Measurements from ENCODE around the gene SYT14.

DNA sequence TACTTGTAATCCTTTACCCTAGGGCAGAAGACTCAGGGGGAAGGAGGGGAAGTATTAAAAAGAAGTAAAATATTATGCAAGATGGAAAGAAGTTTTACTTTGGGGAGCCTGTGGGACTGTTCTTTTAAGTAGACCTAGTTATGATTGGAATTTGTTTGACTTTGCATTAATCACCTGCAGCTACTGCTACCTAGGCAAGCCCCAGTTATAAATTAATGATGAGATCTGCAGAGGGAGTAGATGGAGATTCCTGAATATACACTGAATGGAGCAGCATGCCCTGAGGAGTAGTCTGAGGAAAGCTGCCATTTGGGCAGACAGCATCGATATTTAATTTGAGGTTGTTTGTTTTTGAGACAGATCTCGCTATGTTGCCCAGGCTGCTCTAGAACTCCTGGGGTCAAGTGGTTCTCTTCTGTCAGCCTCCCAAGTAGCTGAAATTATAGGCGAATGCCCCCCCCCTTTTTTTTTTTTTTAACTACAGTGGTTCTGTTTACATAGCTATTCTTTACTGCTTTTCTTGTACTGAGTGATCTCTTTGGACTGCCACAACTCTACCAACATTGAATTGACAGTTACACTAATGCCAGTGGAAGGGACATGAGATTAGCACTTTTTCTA, 213.1 kb downstream of the SYT14 start:
- TF ChIP-seq CTCF (IDR thresholded peaks at IDR 0.05; ENCODE audit: insufficient read depth, low read length, poor library complexity, severe bottlenecking) (no peak), EZH2phosphoT487 (conservative IDR thresholded peaks at IDR 0.05; ENCODE audit: low read length) (no peak)
